PFSK-1 (cell line): ENCODE results near the gene CACNB2.

Experiments used
- POLR2AphosphoS5 ChIP-seq: IDR thresholded peaks from 2 replicates; pipeline ENCODE4 v1.6.1; 2012; ENCODE audit warnings: low read depth, mild to moderate bottlenecking, control low read depth, low read length, moderate library complexity
- SIN3A ChIP-seq: IDR thresholded peaks from 2 replicates; pipeline ENCODE4 v1.6.1; 2012; ENCODE audit warnings: mild to moderate bottlenecking, low read length, moderate library complexity, borderline replicate concordance; ENCODE audit not compliant: insufficient read depth
- TAF1 ChIP-seq: IDR thresholded peaks from 2 replicates; pipeline ENCODE4 v1.6.1; 2012; ENCODE audit warnings: low read length, control low read depth, borderline replicate concordance; ENCODE audit not compliant: insufficient read depth

- no peak for TF ChIP-seq POLR2AphosphoS5
- TF ChIP-seq TAF1: no peak
- TF ChIP-seq SIN3A: no peak
These were observed 98.8 kb downstream of the CACNB2 start for GRCh38 chr10:18238870-18239485.
